Cardiac muscle cell (in vitro differentiated cells and primary cell): ENCODE results near the gene MISP. TPM values are rescaled to one million over a fixed set of nuclear protein-coding genes. Genes with fewer than 3 reads are reported as not detected.

ENCODE experiments used
- DNase-seq, 2 donors: peaks; one replicate each; pipeline versions ENCODE4 v3.0.0 to v3.0.0-alpha.2; 2010 to 2017; ENCODE audit warnings: low read depth in 1 of 2, low spot score in 1 of 2
- H3K27ac ChIP-seq: fragments of 200-600 bp; sonication (generic); 2 replicates; pipeline ENCODE4 v1.5.1; 2016
- H3K27me3 ChIP-seq: fragments of 200-600 bp; sonication (generic); 2 replicates; pipeline ENCODE4 v1.6.0; 2016; ENCODE audit warnings: control low read depth
- H3K36me3 ChIP-seq: fragments of 200-600 bp; sonication (generic); 2 replicates; pipeline ENCODE4 v1.5.1; 2016; ENCODE audit warnings: control low read depth
- H3K4me1 ChIP-seq: fragments of 200-600 bp; sonication (generic); 2 replicates; pipeline ENCODE4 v1.8.1; 2017; ENCODE audit warnings: low read depth, mild to moderate bottlenecking, mixed run types
- H3K4me3 ChIP-seq: fragments of 200-600 bp; sonication (generic); 2 replicates; pipeline ENCODE4 v1.5.1; 2016; ENCODE audit warnings: mild to moderate bottlenecking
- H3K9me3 ChIP-seq: fragments of 200-600 bp; sonication (generic); 2 replicates; pipeline ENCODE4 v1.5.1; 2017; ENCODE audit warnings: low read depth, mild to moderate bottlenecking, control low read depth
- polyA plus RNA-seq: library from polyadenylated mRNA; unstranded; fragments of >200 nt; fragmentation: Nextera tagmentation; extraction: Ambion mirVana; gene quantifications from 2 replicates; pipeline ENCODE4 v1.2.1, GENCODE V29; 2016
- total RNA-seq: library from RNA; depleted of rRNA; stranded (reverse); fragments of >200 nt; gene quantifications from 2 replicates; pipeline ENCODE4 v1.2.3, GENCODE V29; 2016
- TF ChIP-seq, protein P1 (sequence below): IDR thresholded peaks from 2 replicates; pipeline ENCODE4 v1.5.1; 2012; ENCODE audit warnings: low read depth, mild to moderate bottlenecking, low read length

The MISP gene
- total and polyA plus RNA-seq, 2 experiments from 2014 or later, result 1.2 TPM; not detected in 1

DNA sequence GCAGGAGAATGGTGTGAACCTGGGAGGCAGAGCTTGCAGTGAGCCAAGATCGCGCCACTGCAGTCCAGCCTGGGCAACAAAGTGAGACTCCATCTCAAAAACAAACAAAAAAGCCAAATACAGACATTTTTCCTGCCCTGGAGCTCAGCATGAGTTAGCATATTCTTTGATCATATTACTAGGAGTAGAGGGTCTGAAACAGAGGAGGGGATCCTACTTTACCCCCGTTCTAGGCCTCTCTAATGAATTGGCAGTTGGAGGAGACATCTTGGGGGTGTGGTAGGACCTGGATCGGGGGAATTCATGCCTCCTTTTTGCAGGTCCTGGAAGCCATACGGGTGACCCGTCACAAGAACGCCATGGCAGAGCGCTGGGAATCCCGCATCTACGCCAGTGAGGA lies 12.3 kb downstream of the MISP start:
- Histone ChIP-seq H3K4me1 (no peaks in the 10 kb centered on the region), H3K27ac (no peak overlapping the region), H3K4me3 (no peak overlapping the region), H3K27me3 (no peaks in the 10 kb centered on the region), H3K9me3 (no peaks in the 10 kb centered on the region), H3K36me3 (no peaks in the 10 kb centered on the region)
- TF ChIP-seq, protein P1, sequence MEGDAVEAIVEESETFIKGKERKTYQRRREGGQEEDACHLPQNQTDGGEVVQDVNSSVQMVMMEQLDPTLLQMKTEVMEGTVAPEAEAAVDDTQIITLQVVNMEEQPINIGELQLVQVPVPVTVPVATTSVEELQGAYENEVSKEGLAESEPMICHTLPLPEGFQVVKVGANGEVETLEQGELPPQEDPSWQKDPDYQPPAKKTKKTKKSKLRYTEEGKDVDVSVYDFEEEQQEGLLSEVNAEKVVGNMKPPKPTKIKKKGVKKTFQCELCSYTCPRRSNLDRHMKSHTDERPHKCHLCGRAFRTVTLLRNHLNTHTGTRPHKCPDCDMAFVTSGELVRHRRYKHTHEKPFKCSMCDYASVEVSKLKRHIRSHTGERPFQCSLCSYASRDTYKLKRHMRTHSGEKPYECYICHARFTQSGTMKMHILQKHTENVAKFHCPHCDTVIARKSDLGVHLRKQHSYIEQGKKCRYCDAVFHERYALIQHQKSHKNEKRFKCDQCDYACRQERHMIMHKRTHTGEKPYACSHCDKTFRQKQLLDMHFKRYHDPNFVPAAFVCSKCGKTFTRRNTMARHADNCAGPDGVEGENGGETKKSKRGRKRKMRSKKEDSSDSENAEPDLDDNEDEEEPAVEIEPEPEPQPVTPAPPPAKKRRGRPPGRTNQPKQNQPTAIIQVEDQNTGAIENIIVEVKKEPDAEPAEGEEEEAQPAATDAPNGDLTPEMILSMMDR, result no peak
- no peak for DNase-seq

DNA sequence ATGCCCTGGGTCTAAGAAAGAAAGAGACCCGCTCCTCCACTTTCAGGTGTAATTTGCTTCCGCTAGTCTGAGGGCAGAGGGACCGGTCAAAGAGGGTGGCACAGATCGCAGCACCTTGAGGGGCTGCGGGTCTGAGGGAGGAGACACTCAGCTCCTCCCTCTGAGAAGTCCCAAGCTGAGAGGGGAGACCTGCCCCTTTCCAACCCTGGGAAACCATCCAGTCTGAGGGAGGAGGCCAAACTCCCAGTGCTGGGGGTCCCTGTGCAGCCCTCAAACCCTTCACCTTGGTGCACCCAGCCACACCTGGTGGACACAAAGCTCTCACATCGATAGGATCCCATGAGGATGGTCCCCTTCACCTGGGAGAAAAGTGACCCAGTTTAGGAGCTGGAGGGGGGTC lies 13.0 kb downstream of the MISP start:
- Histone ChIP-seq H3K27me3 (no peaks in the 10 kb centered on the region), H3K9me3 (no peaks in the 10 kb centered on the region), H3K4me3 (no peak overlapping the region), H3K36me3 (no peaks in the 10 kb centered on the region), H3K4me1 (no peaks in the 10 kb centered on the region), H3K27ac (no peak overlapping the region)
- no peak for DNase-seq
- TF ChIP-seq, protein P1, result no peak

DNA sequence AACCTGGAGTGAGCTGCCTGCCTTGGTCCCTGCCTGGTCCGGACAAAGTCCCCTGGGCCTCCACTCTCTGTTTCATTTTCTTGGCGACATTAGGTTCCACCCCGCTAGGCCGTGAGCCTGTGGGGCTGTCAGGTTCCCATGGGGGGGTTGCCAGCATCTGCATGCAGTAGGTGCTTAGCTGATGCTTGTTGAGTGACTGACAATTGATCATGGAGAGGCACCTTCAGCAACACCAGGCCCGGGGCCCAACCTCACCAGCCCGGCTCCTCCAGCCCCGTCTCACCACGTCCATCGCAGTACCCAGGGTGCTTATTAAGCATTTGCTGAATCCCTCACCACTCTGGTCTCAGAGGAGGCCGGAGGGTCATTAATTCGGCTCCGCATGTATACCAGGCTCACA lies 13.4 kb downstream of the MISP start:
- Histone ChIP-seq H3K27me3 (no peaks in the 10 kb centered on the region), H3K36me3 (no peaks in the 10 kb centered on the region), H3K9me3 (no peaks in the 10 kb centered on the region), H3K27ac (no peak overlapping the region), H3K4me3 (no peak overlapping the region), H3K4me1 (no peaks in the 10 kb centered on the region)
- TF ChIP-seq, protein P1, result no peak
- no peak for DNase-seq

DNA sequence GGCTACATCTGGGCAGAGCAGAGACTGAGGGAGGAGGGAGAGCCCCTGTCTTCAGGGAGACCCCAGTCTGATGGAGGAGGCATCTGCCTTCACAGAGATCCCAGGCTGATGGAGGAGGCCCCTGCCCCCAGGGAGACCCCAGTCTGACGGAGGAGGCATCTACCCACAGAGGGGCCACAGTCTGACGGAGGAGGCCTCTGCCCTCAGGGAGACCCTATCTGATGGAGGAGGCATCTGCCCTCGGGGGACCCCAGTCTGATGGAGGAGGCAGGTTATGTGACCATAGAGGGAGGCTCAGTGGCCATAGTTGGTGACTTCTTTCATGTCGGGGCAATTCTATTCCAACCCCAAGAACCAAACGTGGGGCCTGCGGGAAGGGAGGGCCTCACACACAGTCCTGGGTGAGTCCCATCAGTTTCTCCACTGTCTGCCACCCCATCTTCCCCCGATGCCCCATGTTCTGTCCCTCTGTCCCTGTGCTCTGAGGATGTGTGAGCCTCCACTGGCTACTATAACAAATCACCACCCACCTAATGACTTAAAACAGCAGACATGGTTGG lies 14.3 kb downstream of the MISP start:
- H3K9me3 ChIP-seq, result no peaks in the 10 kb centered on the region
- DNase-seq, result no peak
- H3K27ac ChIP-seq, result no peak overlapping the region
- no peak overlapping the region for H3K4me3 ChIP-seq
- H3K36me3 ChIP-seq, result no peaks in the 10 kb centered on the region
- TF ChIP-seq, protein P1, result no peak
- no peaks in the 10 kb centered on the region for H3K27me3 ChIP-seq
- H3K4me1 ChIP-seq, result no peaks in the 10 kb centered on the region

DNA sequence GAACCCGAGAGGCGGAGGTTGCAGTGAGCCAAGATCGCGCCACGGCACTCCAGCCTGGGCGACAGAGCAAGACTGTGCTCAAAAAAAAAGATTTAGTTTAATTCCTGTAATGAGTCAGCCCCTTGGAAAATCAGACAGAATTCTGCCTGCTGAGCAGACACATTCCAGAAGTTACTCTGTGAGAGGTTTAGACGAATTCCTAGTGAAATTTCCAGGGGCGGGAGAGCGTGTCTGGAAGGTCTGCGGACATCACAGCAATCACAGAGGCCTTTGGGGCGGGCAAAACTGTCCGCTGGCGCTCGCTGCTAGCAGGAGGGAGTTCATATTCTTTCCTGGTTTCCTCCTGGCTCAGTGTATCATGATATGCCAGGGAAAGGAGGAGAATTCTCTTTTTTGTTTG lies 17.5 kb downstream of the MISP start:
- TF ChIP-seq, protein P1, result no peak
- peak; percentile 30 to 90 for DNase-seq
- no peaks in the 10 kb centered on the region for H3K4me1 ChIP-seq
- no peaks in the 10 kb centered on the region for H3K36me3 ChIP-seq
- H3K27me3 ChIP-seq, result no peaks in the 10 kb centered on the region
- H3K9me3 ChIP-seq, result no peaks in the 10 kb centered on the region
- H3K4me3 ChIP-seq, result no peak overlapping the region
- H3K27ac ChIP-seq, result peak overlapping the region; percentile 13
